ENCODE results near the gene OR2A14. TPM values are rescaled to one million over a fixed set of nuclear protein-coding genes. Genes with fewer than 3 reads are reported as not detected.

Gene OR2A14
- total and polyA plus RNA-seq, 10 of the 15 experiments (the other 5 are each of a cell fraction or from before 2014, with no cell fraction given): not detected

GRCh38 chr7:144133307-144133706 lies 10.3 kb downstream of the OR2A14 start:
- Histone ChIP-seq H4K20me1 (ENCODE audit: control insufficient read depth, insufficient read depth) (no peaks in the 10 kb centered on the region), H3K9me3 (replicated peaks; ENCODE audit: control insufficient read depth, insufficient read depth, low read length) (no peaks in the 10 kb centered on the region), H3K4me2 (ENCODE audit: control insufficient read depth, insufficient read depth) (no peak overlapping the region), H3K79me2 (ENCODE audit: control insufficient read depth, insufficient read depth, low read length) (no peaks in the 10 kb centered on the region), H3K36me3 (ENCODE audit: control insufficient read depth in 2 of 2, insufficient read depth in 2 of 2, low read length in 1 of 2) (no peaks in the 10 kb centered on the region), H3K9ac (ENCODE audit: control insufficient read depth, insufficient read depth, low read length) (no peak overlapping the region), H2AFZ (ENCODE audit: control insufficient read depth, low read depth, low read length) (no peak overlapping the region), H3K27me3 (replicated peaks in 1 of 2; ENCODE audit: control insufficient read depth in 2 of 2, insufficient read depth in 2 of 2, low read length in 1 of 2) (no peaks in the 10 kb centered on the region), H3K27ac (ENCODE audit: control insufficient read depth, insufficient read depth) (no peak overlapping the region), H3K4me3 (no peak overlapping the region), H3K4me1 (ENCODE audit: control insufficient read depth, insufficient read depth, low read length) (no peaks in the 10 kb centered on the region)
- ChIA-PET SMC1A (ENCODE audit: uncharacterized antibody, unreplicated experiment) (no interaction called here), POLR2A (no interaction called here), RAD21 (ENCODE audit: unreplicated experiment) (no interaction called here), CTCF (no interaction called here)
- DNase-seq (ENCODE audit: low read depth, low spot score) (no peak), FAIRE-seq (no peak), ATAC-seq (no peak)
- in situ Hi-C loops (cut with MboI) (no loop called here), intact Hi-C loops (cut with micrococcal nuclease; ENCODE audit: unreplicated experiment) (no loop called here)
- 45% methylated on average over 6 of the region's 6 CpGs for WGBS (ENCODE audit: insufficient coverage, insufficient replicate concordance, low lambda C conversion rate, missing lambda C conversion rate)
- TF ChIP-seq ZSCAN29 (IDR thresholded peaks at IDR 0.05) (no peak), BCL3 (IDR thresholded peaks at IDR 0.05; ENCODE audit: borderline replicate concordance, insufficient read depth, low read depth, low read length, poor library complexity, severe bottlenecking) (no peak), SMC3 (IDR thresholded peaks at IDR 0.05; ENCODE audit: borderline replicate concordance, low read length) (no peak), HDGF (IDR thresholded peaks at IDR 0.05) (no peak), MEF2A (IDR thresholded peaks at IDR 0.05; ENCODE audit: insufficient read depth, low read depth, low read length) (no peak), EP300 (IDR thresholded peaks at IDR 0.05; ENCODE audit: borderline replicate concordance in 1 of 2, control insufficient read depth in 1 of 2, low read depth in 2 of 2, low read length in 2 of 2) (no peak), PKNOX1 (IDR thresholded peaks at IDR 0.05) (no peak), SIX5 (IDR thresholded peaks at IDR 0.05; ENCODE audit: low read depth, low read length, severe bottlenecking) (no peak), RAD51 (IDR thresholded peaks at IDR 0.05) (no peak), ZNF24 (IDR thresholded peaks at IDR 0.05) (no peak), POLR2AphosphoS5 (IDR thresholded peaks at IDR 0.05; ENCODE audit: low read length) (no peak), EGR1 (IDR thresholded peaks at IDR 0.05; ENCODE audit: borderline replicate concordance in 1 of 2, low read depth in 2 of 2, low read length in 2 of 2) (no peak), CHD2 (IDR thresholded peaks at IDR 0.05; ENCODE audit: borderline replicate concordance, low read depth, low read length) (no peak)
- no TSS peak for BruUV-seq (replicated peaks)

All from GM12878 (cell line).